K562 (cell line): Measurements from ENCODE around the gene CPED1. TPM values are rescaled to one million over a fixed set of nuclear protein-coding genes. Genes with fewer than 3 reads are reported as not detected.

ENCODE experiments used
- ATAC-seq: fragments of 200-7000 bp; cut with Tn5 transposase; 3 replicates; pipeline ENCODE4 v1.9.1; 2020; ENCODE audit warnings: moderate library complexity
- BruUV-seq: library from RNA; stranded (reverse); fragments of 400-500 nt; replicated peaks from 2 replicates; lab custom pipeline; 2021; lab: Mats Ljungman, UMichigan
- CTCF ChIA-PET: fragments of 300-600 bp; formaldehyde crosslinking; extraction: SDS; loops from one replicate; lab custom pipeline; 2021; ENCODE audit warnings: low intra/inter-chr PET ratio; lab: Yijun Ruan, JAX
- POLR2A ChIA-PET: fragments of 300-600, 350-650 bp; sonication (Branson Sonifier 250); formaldehyde crosslinking; extraction: SDS; loops from one replicate; lab custom pipeline; 2021; ENCODE audit warnings: antibody characterized with exemption, inconsistent platforms; lab: Yijun Ruan, JAX
- DNase-seq, 4 experiments: peaks; one replicate each; pipeline versions ENCODE4 v3.0.0 to v3.0.0-alpha.2; 2011 to 2018; ENCODE audit warnings: low spot score in 3 of 4, mixed read lengths in 3 of 4; ENCODE audit errors: extremely low read depth in 1 of 4
- FAIRE-seq: peaks from 2 replicates; lab custom pipeline; 2011; peaks lifted over from hg19 to GRCh38; lab: Jason Lieb, UNC
- H2AFZ ChIP-seq: 2 replicates; pipeline ENCODE4 v1.6.0; 2011; ENCODE audit warnings: low read depth, low read length, control low read depth, inconsistent platforms
- H3K27ac ChIP-seq: fragments of 200-600 bp; 3 replicates; pipeline ENCODE4 v1.8.0; 2011; ENCODE audit warnings: low read depth, mild to moderate bottlenecking, control low read depth, inconsistent platforms, low read length, moderate library complexity, mixed read lengths; ENCODE audit errors: extremely low read depth
- H3K27me3 ChIP-seq, 2 experiments: fragments of 300-600 bp in 1 of 2; 2 replicates in 1 of 2; 3 replicates in 1 of 2; pipeline versions ENCODE4 v1.6.0 to v1.8.0; 2011; ENCODE audit warnings: inconsistent platforms in 2 of 2, low read length in 2 of 2, mild to moderate bottlenecking in 1 of 2, mixed read lengths in 1 of 2, moderate library complexity in 1 of 2; ENCODE audit not compliant: control insufficient read depth in 2 of 2, insufficient read depth in 2 of 2
- H3K36me3 ChIP-seq: fragments of 300-600 bp; 3 replicates; pipeline ENCODE4 v1.8.0; 2011; ENCODE audit warnings: mild to moderate bottlenecking, low read length, inconsistent platforms; ENCODE audit not compliant: control insufficient read depth, insufficient read depth
- H3K4me1 ChIP-seq, 2 experiments: fragments of 200-600 bp in 1 of 2; replicated peaks in 1 of 2; 2 replicates in 1 of 2; 3 replicates in 1 of 2; pipeline versions ENCODE4 v1.5.1 to v1.8.0; 2011; ENCODE audit warnings: inconsistent platforms in 2 of 2, low read length in 2 of 2, mild to moderate bottlenecking in 1 of 2, mixed read lengths in 1 of 2, moderate library complexity in 1 of 2; ENCODE audit not compliant: control insufficient read depth in 2 of 2, insufficient read depth in 2 of 2
- H3K4me2 ChIP-seq: 2 replicates; pipeline ENCODE4 v1.6.1; 2011; ENCODE audit warnings: low read length, control low read depth, inconsistent platforms, mixed read lengths; ENCODE audit not compliant: insufficient read depth
- H3K4me3 ChIP-seq: fragments of 200-600 bp; sonication (generic), shearing (Covaris generic); 2 replicates; pipeline ENCODE4 v1.5.1; 2016; ENCODE audit warnings: control low read depth, inconsistent platforms
- H3K79me2 ChIP-seq: fragments of 200-600 bp; 3 replicates; pipeline ENCODE4 v1.8.0; 2011; ENCODE audit warnings: low read length, inconsistent platforms; ENCODE audit not compliant: control insufficient read depth, insufficient read depth
- H3K9ac ChIP-seq, 2 experiments: 2 replicates each; pipeline versions ENCODE4 v1.6.0 to v1.6.1; 2011; ENCODE audit warnings: low read depth in 2 of 2, low read length in 2 of 2, control low read depth in 1 of 2, inconsistent platforms in 1 of 2, mild to moderate bottlenecking in 1 of 2, mixed read lengths in 1 of 2; ENCODE audit not compliant: insufficient read depth in 1 of 2
- H3K9me1 ChIP-seq: one replicate; pipeline ENCODE4 v1.6.0; 2011; ENCODE audit warnings: inconsistent platforms, mild to moderate bottlenecking, low read length, moderate library complexity; ENCODE audit not compliant: control insufficient read depth, insufficient read depth
- H3K9me3 ChIP-seq: replicated peaks from 2 replicates; pipeline ENCODE4 v1.5.1; 2011; ENCODE audit warnings: low read depth, low read length, inconsistent platforms; ENCODE audit not compliant: control insufficient read depth, insufficient read depth
- H4K20me1 ChIP-seq: replicated peaks from 2 replicates; pipeline ENCODE4 v1.6.1; 2011; ENCODE audit warnings: low read length, inconsistent platforms, mixed read lengths; ENCODE audit not compliant: control insufficient read depth, insufficient read depth
- CHD1 ChIP-seq: fragments of 200-600 bp; sonication (generic); IDR thresholded peaks from one replicate; pipeline ENCODE4 v1.6.1; 2012; ENCODE audit warnings: mild to moderate bottlenecking, moderate library complexity, low read length, inconsistent platforms
- DNMT1 ChIP-seq: fragments of 450-650 bp; IDR thresholded peaks from 2 replicates; pipeline ENCODE4 v1.6.1; 2016; ENCODE audit warnings: antibody characterized with exemption, mild to moderate bottlenecking
- ELF2 ChIP-seq: fragments of 250-450 bp; sonication (Bioruptor Pico); IDR thresholded peaks from 2 replicates; pipeline ENCODE4 v1.5.0; 2021; ENCODE audit warnings: mild to moderate bottlenecking
- KHSRP ChIP-seq: fragments of 450-650 bp; IDR thresholded peaks from 2 replicates; pipeline ENCODE4 v1.6.1; 2017
- MED1 ChIP-seq: sonication (generic); formaldehyde crosslinking; IDR thresholded peaks from 2 replicates; pipeline ENCODE4 v1.8.1; 2023; ENCODE audit warnings: missing genetic modification reagents, borderline replicate concordance
- MIER1 ChIP-seq: fragments of 450-650 bp; IDR thresholded peaks from 2 replicates; pipeline ENCODE4 v1.6.1; 2016; ENCODE audit warnings: antibody characterized with exemption, mild to moderate bottlenecking, low read depth
- MLLT1 ChIP-seq, 2 experiments: fragments of 450-650 bp; IDR thresholded peaks; 2 replicates each; pipeline ENCODE4 v1.6.1; 2016
- MNT ChIP-seq, 2 experiments: fragments of 450-650 bp; conservative IDR thresholded peaks; 2 replicates each; pipeline ENCODE4 v1.6.1; 2017; ENCODE audit warnings: mild to moderate bottlenecking in 2 of 2, moderate library complexity in 2 of 2
- NFRKB ChIP-seq: fragments of 450-650 bp; IDR thresholded peaks from 2 replicates; pipeline ENCODE4 v1.6.1; 2016; ENCODE audit warnings: low read depth
- RAD21 ChIP-seq, 2 experiments: fragments of 250-450 bp in 1 of 2; fragments of 450-650 bp in 1 of 2; sonication (Bioruptor Pico) in 1 of 2; formaldehyde crosslinking in 1 of 2; IDR thresholded peaks in 1 of 2; conservative IDR thresholded peaks in 1 of 2; 2 replicates each; pipeline versions ENCODE4 v1.4.0 to v1.8.0; 2020 to 2022; ENCODE audit warnings: mild to moderate bottlenecking in 2 of 2, moderate library complexity in 1 of 2
- RBM25 ChIP-seq: fragments of 200-400 bp; formaldehyde crosslinking; IDR thresholded peaks from 2 replicates; pipeline ENCODE4 v1.6.1; 2018; ENCODE audit warnings: low read length, low read depth, moderate library complexity; ENCODE audit not compliant: severe bottlenecking
- SNAPC5 ChIP-seq: fragments of 250-450 bp; sonication (Bioruptor Pico); IDR thresholded peaks from 2 replicates; pipeline ENCODE4 v1.8.0; 2021; ENCODE audit warnings: moderate library complexity, mild to moderate bottlenecking, inconsistent platforms
- TEAD4 ChIP-seq, 2 experiments: sonication (generic) in 1 of 2; formaldehyde crosslinking in 1 of 2; IDR thresholded peaks; 2 replicates each; pipeline versions ENCODE4 v1.6.1 to v1.8.0; 2012 to 2022; ENCODE audit warnings: borderline replicate concordance in 1 of 2, inconsistent platforms in 1 of 2, low read length in 1 of 2, mild to moderate bottlenecking in 1 of 2, missing genetic modification reagents in 1 of 2
- ZBTB17 ChIP-seq: fragments of 450-650 bp; formaldehyde crosslinking; IDR thresholded peaks from 2 replicates; pipeline ENCODE4 v1.4.0; 2020; ENCODE audit warnings: mild to moderate bottlenecking
- ZFP1 ChIP-seq: fragments of 450-650 bp; formaldehyde crosslinking; IDR thresholded peaks from 2 replicates; pipeline ENCODE4 v1.4.0; 2020; ENCODE audit warnings: mild to moderate bottlenecking, mixed read lengths
- ZKSCAN8 ChIP-seq: fragments of 200-800 bp; sonication (Bioruptor generic); IDR thresholded peaks from 2 replicates; pipeline ENCODE4 v1.6.1; 2016; ENCODE audit warnings: missing genetic modification characterization, missing compliant biosample characterization
- ZNF507 ChIP-seq: conservative IDR thresholded peaks from 2 replicates; pipeline ENCODE4 v1.6.1; 2017; ENCODE audit warnings: missing genetic modification characterization, missing compliant biosample characterization
- ZNF77 ChIP-seq: fragments of 250-450 bp; sonication (Bioruptor Pico); IDR thresholded peaks from 2 replicates; pipeline ENCODE4 v1.5.0; 2020
- in situ Hi-C: fragments of 300-500 bp; cut with MboI; formaldehyde crosslinking; loops from 4 replicates; pipeline ENCODE4 v1.15.0; 2018; ENCODE audit warnings: inconsistent platforms, mixed read lengths
- intact Hi-C: fragments of 100-400 bp; cut with micrococcal nuclease; formaldehyde crosslinking; loops from 2 replicates; pipeline ENCODE4 v1.14.2; 2022
- polyA plus RNA-seq, 8 experiments: library from polyadenylated mRNA; depleted of rRNA in 4 of 8; stranded (reverse) in 5 of 8; unstranded in 3 of 8; fragments of >200 nt; fragmentation: Nextera tagmentation in 2 of 8; fragmentation: Illumina TruSeq in 1 of 8; extraction: Ambion mirVana in 2 of 8; extraction: Trizol in 1 of 8; gene quantifications; 2 replicates each; pipeline versions ENCODE4 v1.2.1 to v1.2.3, GENCODE V29; 2011 to 2014; ENCODE audit warnings: inconsistent platforms in 1 of 8, missing spikeins in 1 of 8
- total RNA-seq, 7 experiments: library from RNA; depleted of rRNA in 6 of 7; stranded (reverse); fragments of >200 nt in 6 of 7; fragmentation: Illumina TruSeq in 2 of 7; extraction: Trizol in 2 of 7; gene quantifications; 2 replicates each; pipeline versions ENCODE4 v1.2.1 to v1.2.3, GENCODE V29; 2011 to 2021; ENCODE audit warnings: low replicate concordance in 1 of 7

CPED1 gene
- total and polyA plus RNA-seq, 9 of the 15 experiments (the other 6 are each of a cell fraction or from before 2014, with no cell fraction given): 195 to 393 (median 290) TPM

- peak overlapping the region; percentile 78 for H3K27ac ChIP-seq
- H4K20me1 ChIP-seq: no peaks in the 10 kb centered on the region
- POLR2A ChIA-PET: no interaction called here
- H3K4me2 ChIP-seq: peak overlapping the region; percentile 89
- H3K27me3 ChIP-seq: no peaks in the 10 kb centered on the region
- TF ChIP-seq ZNF77 (CRISPR knock-in tag): 0 out of 2 replicates have a peak, but pooled peaks have one; percentile 13
- peak; percentile 19; the same call in 1 of the 2 replicates for TF ChIP-seq ZNF507 (tag)
- no peak for TF ChIP-seq ZKSCAN8 (CRISPR knock-in tag)
- no peak for TF ChIP-seq RBM25
- TF ChIP-seq MIER1: peak; percentile 34; the same call in 1 of the 2 replicates
- TF ChIP-seq CHD1: peak; percentile 11
- TF ChIP-seq SNAPC5: no peak
- TF ChIP-seq DNMT1: 0 out of 2 replicates have a peak, but pooled peaks have one; percentile 25
- peak; percentile 22; the same call in 1 of the 2 replicates for TF ChIP-seq NFRKB
- TF ChIP-seq MED1: no peak
- TF ChIP-seq RAD21 (CRISPR knock-in tag; conservative IDR thresholded peaks at IDR 0.05 in 1 of 2, IDR thresholded peaks at IDR 0.05 in 1 of 2): 0 out of 4 replicates have a peak, but pooled peaks of 1 of the 2 experiments have one; percentile 6
- TF ChIP-seq MNT (conservative IDR thresholded peaks at IDR 0.05): peak in 1 of 2 experiments; percentile 5; a peak in 1 of 4 replicates
- 0 out of 2 replicates have a peak, but pooled peaks have one; percentile 56 for TF ChIP-seq ELF2 (CRISPR knock-in tag)
- TF ChIP-seq ZBTB17 (CRISPR knock-in tag): no peak
- 0 out of 2 replicates have a peak, but pooled peaks have one; percentile 15 for TF ChIP-seq ZFP1
- TF ChIP-seq KHSRP: peak; percentile 27; the same call in 1 of the 2 replicates
- peak; percentile 8; the same call in 1 of the 2 replicates for TF ChIP-seq TEAD4 (IDR thresholded peaks at IDR 0.05; ENCODE audit: low read length)
- TF ChIP-seq TEAD4 (CRISPR knock-in tag; IDR thresholded peaks at IDR 0.05; ENCODE audit: borderline replicate concordance): no peak
- TF ChIP-seq MLLT1 (IDR thresholded peaks at IDR 0.05): peak; percentile 80 to 95
- DNase-seq: no peak
- BruUV-seq: no TSS peak
- H3K4me3 ChIP-seq: peak overlapping the region; percentile 63
- peaks cover 98% of the 10 kb centered on the region for H3K79me2 ChIP-seq
- intact Hi-C loops: loop anchor here (1.0 to 5.0 kb wide), 3 partner anchors 8 to 1085 kb away; no protein-coding TSS in a partner anchor
- H3K9me3 ChIP-seq: no peaks in the 10 kb centered on the region
- no peak overlapping the region for H2AFZ ChIP-seq
- no peak for ATAC-seq
- FAIRE-seq: no peak
- peak overlapping the region; percentile 56 to 87; a peak in 3 of 4 replicates for H3K9ac ChIP-seq
- peaks cover 65% of the 10 kb centered on the region for H3K36me3 ChIP-seq
- peaks cover 10 to 18% of the 10 kb centered on the region in 2 experiments for H3K4me1 ChIP-seq
- CTCF ChIA-PET: interaction anchor here (8.5 kb wide), 1 partner anchor 86 kb away, joined by 129 read pairs; no protein-coding TSS in a partner anchor
- in situ Hi-C loops: no loop called here
- no peaks in the 10 kb centered on the region for H3K9me1 ChIP-seq
Measured at GRCh38 chr7:120992272-120992964, 3.9 kb downstream of the CPED1 start.
